ENCODE data around the gene ALCAM. TPM values are rescaled to one million over a fixed set of nuclear protein-coding genes. Genes with fewer than 3 reads are reported as not detected.

Gene ALCAM
- total RNA-seq, 2 donors from 2014 or later: 17.8 to 29.6 TPM

DNA sequence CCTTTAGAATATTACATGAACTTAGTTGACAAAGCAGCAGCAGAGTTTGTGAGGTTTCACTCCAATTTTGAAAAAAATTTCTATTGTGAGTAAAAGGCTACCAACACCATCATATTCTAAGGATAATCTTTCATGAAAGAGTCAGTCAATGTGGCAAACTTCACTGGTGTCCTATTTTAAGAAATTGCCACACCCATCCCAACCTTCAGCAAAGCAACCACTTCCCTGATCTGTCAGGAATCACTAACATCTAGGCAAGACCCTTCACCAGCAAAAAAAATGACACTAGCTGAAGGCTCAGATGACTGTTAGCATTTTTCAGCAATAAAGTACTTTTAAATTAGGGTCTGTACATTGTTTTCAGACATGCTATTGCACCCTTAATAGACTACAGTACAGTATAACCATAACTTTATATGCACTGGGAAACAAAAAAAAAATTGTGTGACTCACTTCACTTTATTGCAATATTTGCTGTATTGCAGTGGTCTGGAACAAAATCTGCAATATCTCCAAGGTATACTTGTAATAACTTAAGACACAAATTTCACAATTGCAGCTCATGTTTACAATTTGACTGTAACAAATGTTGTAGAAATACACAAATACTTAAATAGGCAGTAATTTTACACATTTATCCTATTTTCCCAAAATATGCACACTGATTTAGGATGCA lies 38.9 kb upstream of the ALCAM start:
- TF ChIP-seq, protein P1, sequence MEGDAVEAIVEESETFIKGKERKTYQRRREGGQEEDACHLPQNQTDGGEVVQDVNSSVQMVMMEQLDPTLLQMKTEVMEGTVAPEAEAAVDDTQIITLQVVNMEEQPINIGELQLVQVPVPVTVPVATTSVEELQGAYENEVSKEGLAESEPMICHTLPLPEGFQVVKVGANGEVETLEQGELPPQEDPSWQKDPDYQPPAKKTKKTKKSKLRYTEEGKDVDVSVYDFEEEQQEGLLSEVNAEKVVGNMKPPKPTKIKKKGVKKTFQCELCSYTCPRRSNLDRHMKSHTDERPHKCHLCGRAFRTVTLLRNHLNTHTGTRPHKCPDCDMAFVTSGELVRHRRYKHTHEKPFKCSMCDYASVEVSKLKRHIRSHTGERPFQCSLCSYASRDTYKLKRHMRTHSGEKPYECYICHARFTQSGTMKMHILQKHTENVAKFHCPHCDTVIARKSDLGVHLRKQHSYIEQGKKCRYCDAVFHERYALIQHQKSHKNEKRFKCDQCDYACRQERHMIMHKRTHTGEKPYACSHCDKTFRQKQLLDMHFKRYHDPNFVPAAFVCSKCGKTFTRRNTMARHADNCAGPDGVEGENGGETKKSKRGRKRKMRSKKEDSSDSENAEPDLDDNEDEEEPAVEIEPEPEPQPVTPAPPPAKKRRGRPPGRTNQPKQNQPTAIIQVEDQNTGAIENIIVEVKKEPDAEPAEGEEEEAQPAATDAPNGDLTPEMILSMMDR (IDR thresholded peaks at IDR 0.05): no peak
- no peaks in the 10 kb centered on the region for H3K36me3 ChIP-seq
- H3K27ac ChIP-seq: no peak overlapping the region
- DNase-seq: no peak
- intact Hi-C loops (cut with DNase I): no loop called here
- no peaks in the 10 kb centered on the region for H3K4me1 ChIP-seq
- no peaks in the 10 kb centered on the region for H3K27me3 ChIP-seq
- no peaks in the 10 kb centered on the region for H3K9me3 ChIP-seq
- H3K4me3 ChIP-seq: no peak overlapping the region
- no peak overlapping the region for H3K9ac ChIP-seq (ENCODE audit: low read depth in 2 of 2, low read length in 2 of 2)

DNA sequence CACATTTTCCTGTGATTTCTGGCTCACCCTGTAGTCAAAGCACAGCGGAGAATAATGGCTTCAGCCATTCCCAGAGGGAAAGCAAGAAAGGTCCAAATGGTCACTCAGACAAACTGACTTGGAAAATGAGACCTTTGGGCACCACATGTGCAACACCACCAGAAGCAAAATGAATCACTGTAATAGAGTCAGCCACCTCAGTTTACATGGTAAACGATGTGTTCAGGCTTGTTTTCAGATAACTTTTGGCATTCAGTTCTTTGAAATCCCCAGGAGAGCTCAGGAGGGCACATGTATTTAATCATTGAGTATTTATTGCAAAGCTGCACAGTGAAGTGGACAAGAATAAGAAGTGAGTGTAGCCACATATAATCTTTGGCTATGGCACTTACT lies 38.4 kb upstream of the ALCAM start:
- TF ChIP-seq, protein P1 (IDR thresholded peaks at IDR 0.05): no peak
- H3K9me3 ChIP-seq: no peaks in the 10 kb centered on the region
- no peak for DNase-seq
- H3K27ac ChIP-seq: no peak overlapping the region
- no peaks in the 10 kb centered on the region for H3K36me3 ChIP-seq
- intact Hi-C loops (cut with DNase I): no loop called here
- H3K4me3 ChIP-seq: no peak overlapping the region
- no peaks in the 10 kb centered on the region for H3K27me3 ChIP-seq
- H3K4me1 ChIP-seq: no peaks in the 10 kb centered on the region
- no peak overlapping the region for H3K9ac ChIP-seq (ENCODE audit: low read depth in 2 of 2, low read length in 2 of 2)

DNA sequence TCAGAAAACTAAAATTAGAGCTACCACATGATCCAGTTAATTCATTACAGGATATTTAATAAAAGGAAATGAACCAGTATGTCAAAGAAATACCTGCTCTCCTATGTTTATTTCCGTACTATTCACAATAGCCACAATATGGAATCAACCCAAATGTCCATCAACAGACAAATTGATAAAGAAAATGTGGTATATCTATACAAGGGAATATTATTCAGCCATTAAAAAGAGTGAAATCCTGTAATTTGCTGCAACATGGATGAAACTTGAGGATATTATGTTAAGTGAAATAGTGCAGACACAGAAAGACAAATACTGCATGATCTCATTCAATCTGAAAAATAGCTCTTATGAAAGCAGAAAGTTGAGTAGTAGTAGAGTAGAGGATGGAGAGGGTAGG lies 33.7 kb upstream of the ALCAM start:
- intact Hi-C loops (cut with DNase I): no loop called here
- Histone ChIP-seq H3K36me3 (no peaks in the 10 kb centered on the region), H3K4me1 (no peaks in the 10 kb centered on the region), H3K27me3 (no peaks in the 10 kb centered on the region), H3K9me3 (no peaks in the 10 kb centered on the region), H3K27ac (no peak overlapping the region), H3K4me3 (no peak overlapping the region), H3K9ac (ENCODE audit: low read depth in 2 of 2, low read length in 2 of 2) (no peak overlapping the region)
- TF ChIP-seq, protein P1 (IDR thresholded peaks at IDR 0.05): no peak
- DNase-seq: no peak

DNA sequence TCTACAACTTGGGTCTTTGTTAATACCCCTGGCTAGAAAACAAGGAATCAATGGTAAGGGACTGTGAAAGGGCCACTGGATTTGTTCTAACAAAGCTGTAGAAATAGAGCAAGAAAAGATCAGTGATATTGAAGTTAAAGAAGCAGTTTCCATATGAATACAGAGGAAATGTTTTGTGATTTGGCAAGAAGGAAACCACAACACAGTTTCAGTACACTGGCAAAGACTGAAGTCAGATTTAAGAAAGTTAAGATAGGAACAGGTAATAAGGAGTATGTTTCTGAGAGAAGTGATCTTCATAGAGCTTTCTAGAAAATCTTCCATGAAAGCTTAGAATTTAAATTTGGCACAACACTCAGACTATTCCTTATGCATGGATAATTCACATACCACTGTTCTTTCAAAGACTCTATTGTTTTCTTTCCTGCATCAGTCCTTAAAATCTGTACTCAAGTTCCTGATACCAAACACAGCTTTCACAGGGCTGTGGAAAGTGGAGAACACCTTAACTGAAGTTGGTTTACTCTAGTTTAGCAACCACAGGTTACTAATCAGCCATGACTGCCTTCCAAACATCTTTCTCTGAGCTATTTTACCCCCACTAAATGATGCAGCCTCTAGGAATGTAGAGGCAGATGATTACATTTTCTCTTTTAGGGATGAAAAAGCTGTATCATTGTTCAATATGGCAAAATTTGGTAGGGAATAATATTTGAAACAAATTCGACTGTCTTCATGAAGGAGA lies 32.4 kb upstream of the ALCAM start:
- H3K36me3 ChIP-seq: no peaks in the 10 kb centered on the region
- H3K9ac ChIP-seq (ENCODE audit: low read depth in 2 of 2, low read length in 2 of 2): no peak overlapping the region
- no peak for DNase-seq
- no peak overlapping the region for H3K27ac ChIP-seq
- no peaks in the 10 kb centered on the region for H3K9me3 ChIP-seq
- intact Hi-C loops (cut with DNase I): no loop called here
- no peaks in the 10 kb centered on the region for H3K27me3 ChIP-seq
- H3K4me3 ChIP-seq: no peak overlapping the region
- TF ChIP-seq, protein P1 (IDR thresholded peaks at IDR 0.05): no peak
- H3K4me1 ChIP-seq: no peaks in the 10 kb centered on the region

DNA sequence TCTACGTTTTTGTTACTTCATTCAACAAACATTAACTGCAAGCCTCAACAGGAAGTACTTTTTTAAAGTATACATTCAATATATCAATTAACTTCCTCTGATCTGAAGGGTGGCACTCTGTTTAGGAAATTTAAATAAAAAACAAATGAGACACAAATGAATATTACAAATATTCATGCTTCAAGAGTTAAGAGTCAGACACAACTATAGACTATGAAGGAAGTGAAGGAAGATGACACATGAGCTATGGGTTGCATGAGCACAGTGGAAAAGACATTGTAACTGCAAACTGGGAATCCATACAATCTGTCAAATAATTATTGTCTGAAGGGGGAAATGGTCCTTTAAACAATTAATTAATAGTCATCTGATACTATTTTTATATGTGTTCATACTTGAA lies 26.8 kb upstream of the ALCAM start:
- no peak overlapping the region for H3K9ac ChIP-seq (ENCODE audit: low read depth in 2 of 2, low read length in 2 of 2)
- intact Hi-C loops (cut with DNase I): no loop called here

More for the DNA sequence above, 26.8 kb upstream of the ALCAM start:
- TF ChIP-seq, protein P1 (IDR thresholded peaks at IDR 0.05): no peak
- Histone ChIP-seq H3K4me1 (no peaks in the 10 kb centered on the region), H3K36me3 (no peaks in the 10 kb centered on the region), H3K4me3 (no peak overlapping the region), H3K27ac (no peak overlapping the region), H3K27me3 (no peaks in the 10 kb centered on the region), H3K9me3 (no peaks in the 10 kb centered on the region)
- DNase-seq: no peak
